Activated CD4-positive, alpha-beta T cell treated with anti-CD3 and anti-CD28 coated beads for 36 hours (primary cell): ENCODE data around the gene VEZF1. TPM values are rescaled to one million over a fixed set of nuclear protein-coding genes. Genes with fewer than 3 reads are reported as not detected.

Source experiments
- ATAC-seq: fragments of 200-7000 bp; cut with Tn5 transposase; one replicate; pipeline ENCODE4 v1.10.0; 2021; ENCODE audit warnings: mild to moderate bottlenecking, moderate library complexity
- CTCF ChIA-PET: fragments of 350-600 bp; sonication (Branson Sonifier 250); formaldehyde crosslinking; loops from one replicate; lab custom pipeline; 2021; ENCODE audit warnings: antibody characterized with exemption; lab: Charles Lee
- POLR2A ChIA-PET: fragments of 350-600 bp; sonication (Branson Sonifier 250); formaldehyde crosslinking; loops from one replicate; lab custom pipeline; 2021; ENCODE audit warnings: antibody characterized with exemption, inconsistent platforms; lab: Charles Lee
- DNase-seq: peaks from one replicate; pipeline ENCODE4 v3.0.0-alpha.2; 2020
- H3K27ac Mint-ChIP-seq: one replicate; pipeline ENCODE4 v1.8.0; 2021; ENCODE audit warnings: mixed read lengths
- H3K27me3 Mint-ChIP-seq: one replicate; pipeline ENCODE4 v1.8.0; 2021; ENCODE audit warnings: mixed read lengths
- H3K36me3 Mint-ChIP-seq: one replicate; pipeline ENCODE4 v1.8.0; 2021; ENCODE audit warnings: low read depth, mixed read lengths
- H3K4me1 Mint-ChIP-seq: one replicate; pipeline ENCODE4 v1.8.0; 2021; ENCODE audit warnings: mixed read lengths
- H3K4me3 Mint-ChIP-seq: one replicate; pipeline ENCODE4 v1.8.0; 2021; ENCODE audit warnings: mild to moderate bottlenecking, moderate library complexity, mixed read lengths
- H3K9me3 Mint-ChIP-seq: one replicate; pipeline ENCODE4 v1.8.0; 2021; ENCODE audit warnings: low read depth, mixed read lengths
- intact Hi-C, 2 experiments: fragments of 100-400 bp; cut with DNase I in 1 of 2; cut with micrococcal nuclease in 1 of 2; formaldehyde crosslinking; loops; one replicate each; pipeline versions ENCODE4 v1.14.2 to v1.15.1; 2022 to 2024; cut with DNase I, micrococcal nuclease
- total RNA-seq, 2 experiments: library from RNA; stranded (reverse); gene quantifications; one replicate each; pipeline ENCODE4 v1.2.3, GENCODE V29; 2021

VEZF1 gene
- total RNA-seq, 2 experiments from 2014 or later: 21.3 to 26.3 TPM

DNA sequence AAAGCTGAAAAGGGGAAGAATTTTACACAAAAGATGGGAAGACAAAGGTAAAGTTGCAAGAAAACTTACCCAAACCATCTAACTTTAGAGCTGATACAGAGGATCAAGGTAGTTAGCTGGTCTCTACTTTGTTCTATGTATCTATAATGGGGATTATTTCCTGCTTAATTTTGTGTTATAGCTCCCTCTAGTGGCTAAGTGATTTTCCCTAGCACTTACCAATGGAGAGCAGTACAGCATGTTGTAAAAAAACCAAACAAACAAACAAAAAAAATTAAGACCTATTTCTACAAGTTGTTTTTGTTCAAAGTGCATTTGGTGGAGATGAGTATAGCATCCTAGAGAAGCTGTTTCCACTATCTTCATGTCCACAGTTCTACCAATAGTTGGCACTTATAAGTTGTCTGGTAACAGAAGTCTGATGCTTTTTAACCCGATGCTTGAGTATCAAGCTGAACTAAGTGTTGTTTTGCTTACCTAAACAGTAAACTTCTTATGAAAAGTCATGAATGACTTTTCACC lies 11.5 kb upstream of the VEZF1 start:
- CTCF ChIA-PET: interaction anchor here (0.7 to 15.7 kb wide), 39 partner anchors 7 to 318 kb away, joined by 3 to 249 read pairs (median 5); partner anchors contain the start of genes MRPS23, SRSF1 and VEZF1
- Mint-ChIP-seq H3K27ac (peak overlapping the region; percentile 85), H3K36me3 (peaks cover 65% of the 10 kb centered on the region), H3K27me3 (no peaks in the 10 kb centered on the region), H3K4me3 (no peak overlapping the region), H3K4me1 (peaks cover 88% of the 10 kb centered on the region), H3K9me3 (no peaks in the 10 kb centered on the region)
- intact Hi-C loops: loop anchor here (1.0 to 2.0 kb wide), 4 partner anchors 8 to 107 kb away; partner anchors contain the start of genes DYNLL2 (in 1 of the 2) and SRSF1 (in 1 of the 2)
- ATAC-seq (peak; percentile 60), DNase-seq (no peak)
- POLR2A ChIA-PET: interaction anchor here (1.0 to 1.3 kb wide), 9 partner anchors 8 to 150 kb away, joined by 3 to 6 read pairs (median 3); partner anchors contain the start of genes DYNLL2, MRPS23 and SRSF1

DNA sequence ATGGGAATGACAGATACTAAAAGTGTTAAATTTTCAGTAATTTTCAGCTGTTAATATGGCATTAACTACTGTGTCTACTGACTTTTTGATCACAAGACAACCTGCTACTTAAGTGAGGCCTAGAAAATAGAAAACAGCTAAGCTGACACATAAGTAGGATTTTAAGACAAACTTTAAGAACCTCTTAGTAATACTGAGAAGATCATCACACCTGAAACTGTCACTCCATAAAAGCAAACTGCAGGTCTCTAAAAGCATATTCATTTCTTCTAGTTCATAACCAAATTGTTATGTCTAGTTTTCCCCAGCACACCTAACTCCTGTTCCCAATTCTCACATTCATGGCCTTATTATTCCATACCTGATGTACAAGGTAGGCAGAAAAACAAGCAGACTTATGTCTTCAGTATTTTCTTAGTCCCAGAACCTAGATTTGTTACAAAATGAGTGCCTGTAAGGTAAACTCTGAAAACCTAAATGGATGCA lies 11.0 kb upstream of the VEZF1 start:
- intact Hi-C loops: loop anchor here (1.0 to 2.0 kb wide), 4 partner anchors 8 to 107 kb away; partner anchors contain the start of genes DYNLL2 (in 1 of the 2) and SRSF1 (in 1 of the 2)
- peaks cover 90% of the 10 kb centered on the region for H3K4me1 Mint-ChIP-seq
- ATAC-seq (peak; percentile 32), DNase-seq (no peak)
- CTCF ChIA-PET: interaction anchor here (0.7 to 15.7 kb wide), 34 partner anchors 8 to 305 kb away, joined by 3 to 249 read pairs (median 6); partner anchors contain the start of genes MRPS23, SRSF1 and VEZF1
- peak overlapping the region; percentile 85 for H3K27ac Mint-ChIP-seq
- H3K36me3 Mint-ChIP-seq: peaks cover 61% of the 10 kb centered on the region
- no peaks in the 10 kb centered on the region for H3K27me3 Mint-ChIP-seq
- no peak overlapping the region for H3K4me3 Mint-ChIP-seq
- POLR2A ChIA-PET: interaction anchor here (1.0 to 1.3 kb wide), 9 partner anchors 8 to 149 kb away, joined by 3 to 6 read pairs (median 3); partner anchors contain the start of genes DYNLL2, MRPS23 and SRSF1
- H3K9me3 Mint-ChIP-seq: no peaks in the 10 kb centered on the region

DNA sequence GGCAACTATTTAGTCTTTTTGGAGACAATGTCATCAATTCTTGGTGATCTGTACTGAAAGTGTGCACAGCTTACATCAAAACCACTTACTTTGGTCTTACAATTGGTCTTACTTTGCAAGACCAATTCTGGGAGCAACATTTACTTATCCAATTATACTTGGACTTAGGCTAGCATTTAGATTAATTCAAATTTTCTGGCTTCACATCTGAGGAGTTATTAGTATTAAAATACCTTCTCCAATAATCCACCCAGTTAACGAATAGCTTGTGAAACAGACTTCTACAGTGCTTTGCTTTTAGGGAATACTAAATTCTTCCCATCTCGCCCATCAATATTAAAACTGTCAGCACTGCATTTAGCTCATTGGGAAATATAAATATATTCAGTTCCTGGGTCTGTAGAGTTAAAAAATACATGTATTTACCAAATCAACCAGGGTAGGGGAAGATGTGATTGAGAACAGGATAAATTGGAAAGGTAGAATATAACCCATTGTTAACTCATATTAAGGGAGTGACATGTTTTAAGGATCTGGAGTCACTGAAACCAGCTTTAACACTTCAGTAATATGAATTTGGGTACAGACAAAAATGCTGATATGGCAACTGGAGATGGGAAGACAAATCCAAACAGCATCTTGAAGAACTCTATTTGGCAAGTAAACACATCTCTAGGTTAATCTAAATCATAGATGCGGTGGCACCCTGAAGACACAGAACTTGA lies 9.2 kb upstream of the VEZF1 start:
- ATAC-seq: no peak
- Mint-ChIP-seq H3K36me3 (peaks cover 45% of the 10 kb centered on the region), H3K27ac (peak overlapping the region; percentile 73), H3K4me3 (no peak overlapping the region), H3K27me3 (no peaks in the 10 kb centered on the region), H3K9me3 (no peaks in the 10 kb centered on the region), H3K4me1 (peaks cover 85% of the 10 kb centered on the region)
- intact Hi-C loops: no loop called here
- ChIA-PET POLR2A (interaction anchor here (0.7 to 2.4 kb wide), 4 partner anchors 8 to 42 kb away, joined by 3 to 15 read pairs (median 6); partner anchors contain the start of genes CUEDC1 and SRSF1), CTCF (interaction anchor here (0.7 to 15.7 kb wide), 10 partner anchors 7 to 164 kb away, joined by 3 to 249 read pairs (median 23); partner anchors contain the start of genes MRPS23, SRSF1 and VEZF1)
- no peak for DNase-seq

DNA sequence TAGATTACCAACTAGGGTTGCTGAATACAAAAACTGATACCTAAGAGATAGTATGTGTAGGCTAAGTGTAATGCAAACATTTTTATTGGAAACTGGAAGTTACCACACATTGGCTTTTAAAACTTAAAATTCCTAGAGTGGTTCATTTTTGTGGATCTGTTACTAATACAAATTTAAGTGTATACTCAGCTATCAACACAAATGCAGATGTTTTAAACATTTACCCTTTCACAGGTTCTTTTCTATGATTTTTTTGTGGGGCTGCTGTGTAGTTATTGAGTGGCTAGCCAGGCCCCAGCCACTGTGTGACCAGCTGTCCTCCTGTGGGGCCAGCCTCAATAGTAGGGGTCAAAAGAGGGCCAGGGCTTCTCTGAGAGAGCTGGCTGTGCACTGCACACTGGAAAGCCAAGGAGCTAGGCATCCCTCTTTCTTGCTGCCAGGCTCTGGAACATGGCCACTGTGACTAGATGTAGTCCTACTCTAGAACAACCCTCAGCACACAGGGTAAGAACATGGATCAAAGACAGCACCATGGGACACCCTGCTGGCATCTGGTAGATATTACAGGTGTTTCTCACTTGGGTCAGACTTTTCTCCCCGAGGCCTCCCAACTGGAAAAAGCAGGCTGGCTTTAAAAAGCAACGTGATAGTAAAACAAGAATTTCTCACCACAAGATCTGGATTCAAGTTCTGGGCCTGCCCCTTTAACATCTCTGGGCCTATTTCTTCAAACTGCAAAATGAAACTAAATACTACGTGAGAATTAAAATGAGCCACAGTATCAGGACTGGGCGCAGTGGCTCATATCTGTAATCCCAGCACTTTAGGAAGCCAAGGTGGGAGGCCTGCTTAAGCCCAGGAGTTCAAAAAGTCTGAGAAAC lies 7.3 kb upstream of the VEZF1 start:
- DNase-seq: peak; percentile 77
- no peak overlapping the region for H3K4me3 Mint-ChIP-seq
- ChIA-PET POLR2A (interaction anchor here (0.6 to 2.5 kb wide), 2 partner anchors 11 to 85 kb away, joined by 3 to 9 read pairs; partner anchors contain the start of gene SRSF1), CTCF (interaction anchor here (0.7 to 15.7 kb wide), 11 partner anchors 9 to 162 kb away, joined by 3 to 249 read pairs (median 4); partner anchors contain the start of genes MRPS23 and SRSF1)
- no peaks in the 10 kb centered on the region for H3K27me3 Mint-ChIP-seq
- peak overlapping the region; percentile 21 for H3K27ac Mint-ChIP-seq
- H3K4me1 Mint-ChIP-seq: peaks cover 68% of the 10 kb centered on the region
- no peaks in the 10 kb centered on the region for H3K9me3 Mint-ChIP-seq
- intact Hi-C loops: loop anchor here (1.0 to 2.0 kb wide), 4 partner anchors 12 to 137 kb away; partner anchors contain the start of gene SRSF1 (in 2 of the 2)
- peak; percentile 82 for ATAC-seq
- peaks cover 34% of the 10 kb centered on the region for H3K36me3 Mint-ChIP-seq

DNA sequence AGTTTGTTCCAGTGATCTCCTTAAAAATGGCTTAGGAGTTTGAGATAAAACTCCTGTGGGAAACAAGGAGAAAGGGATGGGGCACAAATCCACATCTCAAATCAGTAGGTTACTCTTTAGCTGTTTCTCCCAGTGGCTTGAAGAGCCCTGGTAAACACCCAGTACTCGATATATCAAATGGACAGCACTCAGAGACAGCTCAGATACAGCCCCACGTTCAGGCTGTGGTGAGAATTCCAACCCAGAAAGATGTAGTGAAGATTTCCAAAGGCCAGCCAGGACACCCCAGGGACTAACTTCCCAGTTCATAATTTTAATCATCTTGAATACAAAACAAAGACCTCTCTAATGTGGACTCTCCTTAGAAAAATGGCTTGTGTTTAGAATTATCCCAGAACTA lies 6.4 kb upstream of the VEZF1 start:
- Mint-ChIP-seq H3K27me3 (no peaks in the 10 kb centered on the region), H3K4me3 (no peak overlapping the region), H3K27ac (peak overlapping the region; percentile 49), H3K9me3 (no peaks in the 10 kb centered on the region), H3K36me3 (peaks cover 31% of the 10 kb centered on the region), H3K4me1 (peaks cover 61% of the 10 kb centered on the region)
- POLR2A ChIA-PET: interaction anchor here (2.5 kb wide), 1 partner anchor 12 kb away, joined by 9 read pairs; the partner anchor contains the start of gene SRSF1
- CTCF ChIA-PET: interaction anchor here (0.6 to 15.7 kb wide), 8 partner anchors 9 to 137 kb away, joined by 3 to 249 read pairs (median 5); partner anchors contain the start of gene MRPS23
- intact Hi-C loops: loop anchor here in 1 of 2 experiments (2.0 kb wide), 1 partner anchor 102 kb away; no protein-coding TSS in a partner anchor
- DNase-seq (no peak), ATAC-seq (no peak)

DNA sequence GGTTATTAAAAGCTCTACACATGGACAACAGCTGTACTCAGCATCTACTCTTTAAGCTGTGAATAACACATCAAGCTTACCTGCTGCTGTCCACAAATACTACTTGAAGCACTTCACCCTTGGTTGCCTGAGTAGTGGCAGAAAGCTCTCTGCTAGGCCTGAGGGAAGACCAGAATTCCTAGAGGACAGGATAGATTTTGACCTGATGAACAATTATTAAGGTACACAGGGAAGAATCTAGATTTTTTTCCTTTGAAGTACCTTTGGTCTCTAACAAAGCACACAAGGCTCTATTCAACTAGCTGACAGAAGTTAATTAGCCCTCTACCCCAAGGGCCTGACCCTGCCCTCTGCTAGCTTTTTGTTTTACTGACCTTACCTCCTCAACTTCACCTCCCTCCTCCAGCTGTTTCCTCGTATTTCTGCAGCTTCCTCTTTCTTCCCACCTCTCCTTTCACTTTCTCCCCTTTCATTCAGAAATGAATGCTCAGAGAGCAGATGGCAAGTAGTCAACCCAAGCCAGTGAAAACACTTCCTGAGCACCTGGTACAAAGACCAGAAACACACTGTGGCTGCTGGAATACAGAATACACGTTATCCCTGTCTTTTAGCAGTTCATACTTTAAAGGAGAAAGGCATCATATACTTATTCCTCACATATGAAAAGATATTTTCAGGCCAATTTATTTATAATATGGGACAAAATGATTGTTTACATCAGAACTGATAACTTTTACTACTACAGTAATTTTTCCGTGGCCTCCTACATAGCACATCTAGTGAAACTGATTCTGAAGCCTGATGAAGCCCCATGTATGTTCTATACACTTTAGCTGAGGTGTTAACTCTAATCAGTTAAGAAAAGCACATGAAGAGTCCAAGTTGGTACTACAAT lies 5.7 kb upstream of the VEZF1 start:
- ATAC-seq (no peak), DNase-seq (no peak)
- no peak overlapping the region for H3K4me3 Mint-ChIP-seq
- ChIA-PET CTCF (interaction anchor here (0.6 to 15.7 kb wide), 12 partner anchors 8 to 161 kb away, joined by 3 to 249 read pairs (median 6); partner anchors contain the start of gene MRPS23), POLR2A (interaction anchor here (0.7 to 2.5 kb wide), 3 partner anchors 10 to 33 kb away, joined by 3 to 9 read pairs (median 4); partner anchors contain the start of gene SRSF1)
- no peaks in the 10 kb centered on the region for H3K9me3 Mint-ChIP-seq
- peak overlapping the region; percentile 49 for H3K27ac Mint-ChIP-seq
- H3K4me1 Mint-ChIP-seq: peaks cover 61% of the 10 kb centered on the region
- intact Hi-C loops: loop anchor here in 1 of 2 experiments (2.0 kb wide), 1 partner anchor 101 kb away; no protein-coding TSS in a partner anchor
- peaks cover 27% of the 10 kb centered on the region for H3K36me3 Mint-ChIP-seq
- no peaks in the 10 kb centered on the region for H3K27me3 Mint-ChIP-seq

DNA sequence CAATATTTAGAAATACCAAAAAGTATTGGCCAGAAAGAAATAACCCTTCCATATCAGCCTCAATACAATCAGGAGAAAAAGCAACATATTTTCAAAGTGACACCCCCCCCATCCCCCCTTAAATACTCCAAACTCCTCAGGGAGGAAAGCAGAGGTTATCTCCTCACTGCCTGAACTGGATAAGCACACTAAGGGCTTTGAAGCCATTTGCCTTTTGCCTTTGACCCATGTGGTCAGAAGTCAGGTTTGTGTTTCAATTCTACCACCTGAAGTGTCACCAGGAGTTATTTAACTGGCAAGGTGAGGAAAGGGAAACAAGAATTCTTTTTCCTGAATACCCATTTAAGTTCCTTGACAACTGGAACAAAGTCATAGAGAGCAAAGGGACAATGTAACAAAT lies 3.5 kb upstream of the VEZF1 start:
- Mint-ChIP-seq H3K4me3 (no peak overlapping the region), H3K27ac (no peak overlapping the region), H3K27me3 (no peaks in the 10 kb centered on the region), H3K4me1 (peaks cover 49% of the 10 kb centered on the region), H3K9me3 (no peaks in the 10 kb centered on the region), H3K36me3 (peaks cover 11% of the 10 kb centered on the region)
- ChIA-PET POLR2A (no interaction called here), CTCF (interaction anchor here (1.0 to 4.5 kb wide), 5 partner anchors 9 to 180 kb away, joined by 4 to 74 read pairs (median 7); no protein-coding TSS in a partner anchor)
- intact Hi-C loops: no loop called here
- ATAC-seq: no peak
- no peak for DNase-seq

DNA sequence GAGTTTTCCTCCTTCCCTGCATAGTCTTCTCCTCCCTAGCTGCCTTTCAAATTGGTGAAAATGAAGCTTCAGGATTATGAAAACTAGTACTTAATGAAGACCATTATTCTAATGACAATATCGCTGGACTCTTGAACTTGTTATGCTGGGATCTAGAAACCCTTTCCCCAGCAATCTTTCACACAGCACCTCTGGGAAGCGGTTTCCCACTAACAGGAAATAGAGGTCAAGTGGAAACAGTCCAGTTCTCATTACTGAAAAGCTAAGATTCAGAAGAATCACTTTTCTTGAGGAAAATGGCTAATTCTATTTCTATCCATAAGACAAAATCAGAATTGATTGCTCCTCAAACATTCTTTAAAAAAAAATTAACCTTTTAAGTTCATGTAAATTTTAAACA lies 2.0 kb upstream of the VEZF1 start:
- intact Hi-C loops: no loop called here
- DNase-seq: no peak
- Mint-ChIP-seq H3K27me3 (no peaks in the 10 kb centered on the region), H3K4me3 (no peak overlapping the region), H3K4me1 (peaks cover 49% of the 10 kb centered on the region), H3K36me3 (peaks cover 7% of the 10 kb centered on the region), H3K27ac (no peak overlapping the region), H3K9me3 (no peaks in the 10 kb centered on the region)
- ChIA-PET CTCF (interaction anchor here (0.5 to 4.5 kb wide), 15 partner anchors 9 to 362 kb away, joined by 3 to 74 read pairs (median 4); partner anchors contain the start of genes SRSF1 and SUPT4H1), POLR2A (interaction anchor here (0.7 to 1.4 kb wide), 3 partner anchors 8 to 17 kb away, joined by 4 to 6 read pairs (median 5); partner anchors contain the start of gene SRSF1)
- no peak for ATAC-seq
